GM18498 (cell line): ENCODE data around the gene NKX2-3.

Source experiments
- ATAC-seq: cut with Tn5 transposase; IDR thresholded peaks from one replicate; pipeline ENCODE4 v1.9.1; 2021; ENCODE audit warnings: mild to moderate bottlenecking, moderate library complexity; ENCODE audit not compliant: unreplicated experiment

Gene NKX2-3

GRCh38 chr10:99532687-99533495 lies at the start of gene NKX2-3:
Gene NKX2-3 (plus strand): TSS chr10:99532942. CDS start chr10:99533132, 190 bp downstream.
- peak; percentile 65 for ATAC-seq

- no peak for ATAC-seq
Measured at GRCh38 chr10:99484626-99485581, 47.8 kb upstream of the NKX2-3 start.

- ATAC-seq, result no peak
Measured at GRCh38 chr10:99487125-99487807, 45.5 kb upstream of the NKX2-3 start.

- ATAC-seq, result no peak
Measured at GRCh38 chr10:99489271-99489670, 43.5 kb upstream of the NKX2-3 start.

GRCh38 chr10:99497343-99498025 lies 35.3 kb upstream of the NKX2-3 start:
- ATAC-seq, result no peak

- no peak for ATAC-seq
Measured at GRCh38 chr10:99506416-99506815, 26.3 kb upstream of the NKX2-3 start.

- ATAC-seq, result no peak
Measured at GRCh38 chr10:99507265-99507664, 25.5 kb upstream of the NKX2-3 start.

- ATAC-seq, result no peak
Measured at GRCh38 chr10:99513061-99513460, 19.7 kb upstream of the NKX2-3 start.

- no peak for ATAC-seq
Measured at GRCh38 chr10:99519690-99520039, 13.1 kb upstream of the NKX2-3 start.

GRCh38 chr10:99520040-99520846 lies 12.5 kb upstream of the NKX2-3 start:
- ATAC-seq, result no peak

- ATAC-seq, result no peak
Measured at GRCh38 chr10:99520847-99521764, 11.6 kb upstream of the NKX2-3 start.

- no peak for ATAC-seq
Measured at GRCh38 chr10:99521765-99522469, 10.8 kb upstream of the NKX2-3 start.

- no peak for ATAC-seq
Measured at GRCh38 chr10:99522470-99523250, 10.1 kb upstream of the NKX2-3 start.

GRCh38 chr10:99523251-99523773 lies 9.4 kb upstream of the NKX2-3 start:
- no peak for ATAC-seq

GRCh38 chr10:99524050-99524666 lies 8.6 kb upstream of the NKX2-3 start:
- no peak for ATAC-seq

GRCh38 chr10:99524736-99525380 lies 7.9 kb upstream of the NKX2-3 start:
- no peak for ATAC-seq
